Endothelial cell of umbilical vein (primary cell): ENCODE results near the gene S100A13. TPM values are rescaled to one million over a fixed set of nuclear protein-coding genes. Genes with fewer than 3 reads are reported as not detected.

Experiments
- BruUV-seq: library from RNA; stranded (reverse); fragments of 400-500 nt; replicated peaks from 2 replicates; lab custom pipeline; 2021; lab: Mats Ljungman, UMichigan
- CTCF ChIA-PET: fragments of 300-600, 350-600 bp; sonication (Branson Sonifier 250); formaldehyde crosslinking; loops from one replicate; lab custom pipeline; 2021; ENCODE audit warnings: antibody characterized with exemption, inconsistent platforms; lab: Charles Lee
- POLR2A ChIA-PET: fragments of 300-600, 350-600 bp; sonication (Branson Sonifier 250); formaldehyde crosslinking; loops from one replicate; lab custom pipeline; 2021; ENCODE audit warnings: antibody characterized with exemption, inconsistent platforms; lab: Charles Lee
- DNase-seq: peaks from one replicate; pipeline ENCODE4 v3.0.0-alpha.2; 2011; ENCODE audit warnings: low read depth, low spot score
- FAIRE-seq: peaks from 2 replicates; lab custom pipeline; 2011; peaks lifted over from hg19 to GRCh38; lab: Jason Lieb, UNC
- H2AFZ ChIP-seq: 2 replicates; pipeline ENCODE4 v1.6.0; 2012; ENCODE audit warnings: low read depth, low read length, control low read depth, inconsistent platforms
- H3K27ac ChIP-seq: 2 replicates; pipeline ENCODE4 v1.5.1; 2011; ENCODE audit warnings: low read depth, mild to moderate bottlenecking, control low read depth, low read length, moderate library complexity; ENCODE audit not compliant: insufficient read depth
- H3K27me3 ChIP-seq, 2 experiments: 2 replicates each; pipeline versions ENCODE4 v1.6.0 to v1.6.1; 2011; ENCODE audit warnings: low read length in 2 of 2, mixed read lengths in 1 of 2; ENCODE audit not compliant: control insufficient read depth in 2 of 2, insufficient read depth in 2 of 2
- H3K36me3 ChIP-seq, 2 experiments: 2 replicates in 1 of 2; 3 replicates in 1 of 2; pipeline ENCODE4 v1.5.1; 2011; ENCODE audit warnings: low read length in 2 of 2, mild to moderate bottlenecking in 1 of 2, moderate library complexity in 1 of 2; ENCODE audit not compliant: control insufficient read depth in 2 of 2, insufficient read depth in 2 of 2; ENCODE audit errors: extremely low read depth in 1 of 2
- H3K4me1 ChIP-seq: 3 replicates; pipeline ENCODE4 v1.5.1; 2011; ENCODE audit warnings: mild to moderate bottlenecking, low read length; ENCODE audit not compliant: control insufficient read depth, insufficient read depth; ENCODE audit errors: extremely low read depth
- H3K4me2 ChIP-seq: 2 replicates; pipeline ENCODE4 v1.6.1; 2011; ENCODE audit warnings: low read length, control low read depth, mixed read lengths; ENCODE audit not compliant: insufficient read depth
- H3K4me3 ChIP-seq, 3 experiments: fragments of 200-600 bp in 1 of 3; sonication (generic), shearing (Covaris generic) in 1 of 3; replicated peaks in 1 of 3; 2 replicates each; pipeline ENCODE4 v1.5.1; 2011 to 2016; ENCODE audit warnings: control low read depth in 3 of 3, low read length in 3 of 3, mild to moderate bottlenecking in 2 of 3, inconsistent platforms in 1 of 3, low read depth in 1 of 3, moderate library complexity in 1 of 3; ENCODE audit not compliant: insufficient read depth in 1 of 3
- H3K79me2 ChIP-seq: 2 replicates; pipeline ENCODE4 v1.6.0; 2012; ENCODE audit warnings: low read length, inconsistent platforms; ENCODE audit not compliant: control insufficient read depth, insufficient read depth
- H3K9ac ChIP-seq: replicated peaks from 2 replicates; pipeline ENCODE3; 2011; ENCODE audit warnings: low read length, control low read depth; ENCODE audit not compliant: insufficient read depth; ENCODE audit errors: extremely low read depth
- H3K9me1 ChIP-seq: replicated peaks from 3 replicates; pipeline ENCODE4 v1.6.0; 2011; ENCODE audit warnings: mild to moderate bottlenecking, low read length; ENCODE audit not compliant: control insufficient read depth, insufficient read depth; ENCODE audit errors: extremely low read depth
- H3K9me3 ChIP-seq: replicated peaks from 2 replicates; pipeline ENCODE4 v1.5.1; 2012; ENCODE audit warnings: low read length, inconsistent platforms; ENCODE audit not compliant: control insufficient read depth, insufficient read depth
- H4K20me1 ChIP-seq: replicated peaks from 2 replicates; pipeline ENCODE3; 2011; ENCODE audit warnings: mild to moderate bottlenecking, low read length; ENCODE audit not compliant: control insufficient read depth, insufficient read depth; ENCODE audit errors: extremely low read depth
- CTCF ChIP-seq, 2 donors: IDR thresholded peaks; 1 replicate in 1 of 2; 2 replicates in 1 of 2; pipeline ENCODE4 v1.5.1; 2011; ENCODE audit warnings: low read length in 2 of 2, mild to moderate bottlenecking in 2 of 2, moderate library complexity in 2 of 2, control low read depth in 1 of 2, inconsistent platforms in 1 of 2, low read depth in 1 of 2; ENCODE audit not compliant: insufficient read depth in 1 of 2; ENCODE audit errors: extremely low read depth in 1 of 2
- GATA2 ChIP-seq: IDR thresholded peaks from 2 replicates; pipeline ENCODE4 v1.7.0; 2011; ENCODE audit warnings: low read depth, mild to moderate bottlenecking, moderate library complexity, mixed read lengths, low read length; ENCODE audit not compliant: insufficient read length, insufficient read depth
- JUN ChIP-seq: IDR thresholded peaks from 2 replicates; pipeline ENCODE4 v1.6.1; 2011; ENCODE audit warnings: borderline replicate concordance, low read depth; ENCODE audit not compliant: insufficient read length, insufficient read depth
- MAX ChIP-seq: IDR thresholded peaks from 2 replicates; pipeline ENCODE4 v1.6.1; 2011; ENCODE audit not compliant: insufficient read depth, insufficient read length
- POLR2A ChIP-seq: IDR thresholded peaks from 2 replicates; pipeline ENCODE4 v1.6.1; 2012; ENCODE audit warnings: low read depth, mild to moderate bottlenecking, control low read depth, low read length
- POLR2AphosphoS5 ChIP-seq: IDR thresholded peaks from 2 replicates; pipeline ENCODE4 v1.6.1; 2012; ENCODE audit warnings: low read depth, mild to moderate bottlenecking, control low read depth, low read length, moderate library complexity; ENCODE audit not compliant: insufficient read depth
- dilution Hi-C: fragments of 300-500 bp; cut with MboI; formaldehyde crosslinking; loops from one replicate; pipeline ENCODE4 v1.15.0; 2019; ENCODE audit warnings: low sequenced_read_pairs; ENCODE audit not compliant: extremely low pct_ligation_motif_present
- intact Hi-C: fragments of 100-400 bp; cut with micrococcal nuclease; formaldehyde crosslinking; loops from one replicate; pipeline ENCODE4 v1.10.0; 2022
- polyA plus RNA-seq, 4 experiments: library from polyadenylated mRNA; depleted of rRNA in 3 of 4; stranded (reverse) in 3 of 4; unstranded in 1 of 4; fragments of >200 nt; gene quantifications; 2 replicates each; pipeline versions ENCODE4 v1.2.1 to v1.2.3, GENCODE V29; 2011 to 2012; ENCODE audit warnings: missing spikeins in 1 of 4
- total RNA-seq: library from RNA; stranded (reverse); gene quantifications from 2 replicates; pipeline ENCODE4 v1.2.3, GENCODE V29; 2021

S100A13 gene
- total and polyA plus RNA-seq, 2 donors (not counting 3 experiments of a cell fraction or from before 2014, with no cell fraction given): 155 to 360 TPM

GRCh38 chr1:153585006-153585405 lies 42.3 kb downstream of the S100A13 start:
- Histone ChIP-seq H3K27ac (no peak overlapping the region), H3K79me2 (no peaks in the 10 kb centered on the region), H3K36me3 (no peaks in the 10 kb centered on the region), H3K27me3 (no peaks in the 10 kb centered on the region), H3K4me3 (no peak overlapping the region), H3K4me2 (no peak overlapping the region), H3K9me3 (no peaks in the 10 kb centered on the region), H4K20me1 (no peaks in the 10 kb centered on the region), H3K9me1 (no peaks in the 10 kb centered on the region), H3K4me1 (peaks cover 5% of the 10 kb centered on the region), H3K9ac (no peak overlapping the region), H2AFZ (no peak overlapping the region)
- no peak for DNase-seq
- intact Hi-C loops (no loop called here), dilution Hi-C loops (no loop called here)
- no peak for FAIRE-seq
- TF ChIP-seq MAX (no peak), GATA2 (no peak), JUN (no peak), CTCF (IDR thresholded peaks at IDR 0.05; ENCODE audit: extremely low read depth in 1 of 2, insufficient read depth in 1 of 2, low read depth in 1 of 2, low read length in 2 of 2) (no peak), POLR2AphosphoS5 (no peak), POLR2A (no peak)
- ChIA-PET CTCF (interaction anchor here (0.8 to 4.6 kb wide), 4 partner anchors 12 to 74 kb away, joined by 3 to 24 read pairs (median 4); partner anchors contain the start of gene S100A13), POLR2A (no interaction called here)
- no TSS peak for BruUV-seq
